IPS DF 4.7 (cell line): Measurements from ENCODE around the gene TRAF3IP3.

Experiments
- DNase-seq: peaks from one replicate; pipeline ENCODE4 v3.0.0-alpha.2; 2013; ENCODE audit warnings: low spot score; ENCODE audit errors: extremely low read depth

TRAF3IP3 gene

GRCh38 chr1:209755926-209756614, at the start of gene TRAF3IP3:
TRAF3IP3 (plus strand) TSS chr1:209756053; CDS start chr1:209760040, 3,987 bp downstream.
- no peak for DNase-seq

GRCh38 chr1:209706622-209707021, 49.2 kb upstream of the TRAF3IP3 start:
- no peak for DNase-seq

GRCh38 chr1:209707308-209707707, 48.5 kb upstream of the TRAF3IP3 start:
- no peak for DNase-seq

- DNase-seq: no peak
Measured at GRCh38 chr1:209708297-209708696, 47.6 kb upstream of the TRAF3IP3 start.

GRCh38 chr1:209710093-209710492, 45.8 kb upstream of the TRAF3IP3 start:
- DNase-seq: no peak

GRCh38 chr1:209710847-209711246, 45.0 kb upstream of the TRAF3IP3 start:
- no peak for DNase-seq

- no peak for DNase-seq
Measured at GRCh38 chr1:209714338-209714737, 41.5 kb upstream of the TRAF3IP3 start.

- DNase-seq: no peak
Measured at GRCh38 chr1:209715314-209715713, 40.5 kb upstream of the TRAF3IP3 start.

GRCh38 chr1:209717818-209718217, 38.0 kb upstream of the TRAF3IP3 start:
- no peak for DNase-seq

- DNase-seq: no peak
Measured at GRCh38 chr1:209720326-209720725, 35.5 kb upstream of the TRAF3IP3 start.

GRCh38 chr1:209720826-209721225, 35.0 kb upstream of the TRAF3IP3 start:
- DNase-seq: no peak

GRCh38 chr1:209721323-209721722, 34.5 kb upstream of the TRAF3IP3 start:
- DNase-seq: no peak

- DNase-seq: no peak
Measured at GRCh38 chr1:209723265-209723664, 32.6 kb upstream of the TRAF3IP3 start.

GRCh38 chr1:209723756-209724693, 31.8 kb upstream of the TRAF3IP3 start:
- DNase-seq: no peak

GRCh38 chr1:209727286-209727685, 28.6 kb upstream of the TRAF3IP3 start:
- DNase-seq: no peak

GRCh38 chr1:209727785-209728184, 28.1 kb upstream of the TRAF3IP3 start:
- no peak for DNase-seq

GRCh38 chr1:209728466-209728865, 27.4 kb upstream of the TRAF3IP3 start:
- no peak for DNase-seq

GRCh38 chr1:209729436-209729835, 26.4 kb upstream of the TRAF3IP3 start:
- no peak for DNase-seq

- no peak for DNase-seq
Measured at GRCh38 chr1:209732725-209733124, 23.1 kb upstream of the TRAF3IP3 start.

- no peak for DNase-seq
Measured at GRCh38 chr1:209733409-209734192, 22.3 kb upstream of the TRAF3IP3 start.

- DNase-seq: no peak
Measured at GRCh38 chr1:209736490-209737117, 19.2 kb upstream of the TRAF3IP3 start.
